Activated CD4-positive, alpha-beta T cell treated with anti-CD3 and anti-CD28 coated beads, Interleukin-2, amount 10 ng/mL, durations not matched to agents 24 days and 14 days (primary cell): ENCODE data around the gene CAMKMT. TPM values are rescaled to one million over a fixed set of nuclear protein-coding genes. Genes with fewer than 3 reads are reported as not detected.

Experiments
- DNase-seq: peaks from one replicate; pipeline ENCODE4 v3.0.0; 2022
- H3K27ac Mint-ChIP-seq: one replicate; pipeline ENCODE4 v1.8.0; 2022; ENCODE audit warnings: mild to moderate bottlenecking, mixed read lengths
- H3K27me3 Mint-ChIP-seq: one replicate; pipeline ENCODE4 v1.8.0; 2022; ENCODE audit warnings: mixed read lengths
- H3K36me3 Mint-ChIP-seq: one replicate; pipeline ENCODE4 v1.8.0; 2022; ENCODE audit warnings: low read depth, mild to moderate bottlenecking, mixed read lengths
- H3K4me1 Mint-ChIP-seq: one replicate; pipeline ENCODE4 v1.8.0; 2021; ENCODE audit warnings: mixed read lengths
- H3K4me3 Mint-ChIP-seq: one replicate; pipeline ENCODE4 v1.8.0; 2022; ENCODE audit warnings: mild to moderate bottlenecking, moderate library complexity, mixed read lengths
- H3K9me3 Mint-ChIP-seq: one replicate; pipeline ENCODE4 v1.8.0; 2021; ENCODE audit warnings: mixed read lengths
- intact Hi-C: fragments of 100-400 bp; cut with micrococcal nuclease; formaldehyde crosslinking; loops from one replicate; pipeline ENCODE4 v1.15.1; 2023
- total RNA-seq: library from RNA; stranded (reverse); gene quantifications from 2 replicates; pipeline ENCODE4 v1.2.3, GENCODE V29; 2022

The CAMKMT gene
- 13.1 and 16.2 TPM in 2 replicates for total RNA-seq

GRCh38 chr2:44361330-44362206 lies at the start of gene CAMKMT, which contains the start of gene PREPL:
TSS of gene CAMKMT (plus strand) at chr2:44361947.
TSS of gene PREPL (minus strand) at chr2:44361494. CDS start at chr2:44346342, 15,152 bp downstream.
- peaks cover 31% of the 10 kb centered on the region for H3K4me1 Mint-ChIP-seq
- H3K27me3 Mint-ChIP-seq: peaks cover 2% of the 10 kb centered on the region
- H3K36me3 Mint-ChIP-seq: peaks cover 7% of the 10 kb centered on the region
- H3K4me3 Mint-ChIP-seq: peak within 1 kb of the TSS; percentile 89
- DNase-seq: peak; percentile 99
- H3K27ac Mint-ChIP-seq: peak within 1 kb of the TSS; percentile 100
- intact Hi-C loops: loop anchor here (1.0 to 10.0 kb wide), 5 partner anchors 124 to 587 kb away; partner anchors contain the start of genes DYNC2LI1 and PPM1B
- peaks cover 6% of the 10 kb centered on the region for H3K9me3 Mint-ChIP-seq

- no peak overlapping the region for H3K27ac Mint-ChIP-seq
- H3K36me3 Mint-ChIP-seq: peaks cover 62% of the 10 kb centered on the region
- H3K9me3 Mint-ChIP-seq: peaks cover 17% of the 10 kb centered on the region
- no peak for DNase-seq
- H3K4me1 Mint-ChIP-seq: no peaks in the 10 kb centered on the region
- no peak overlapping the region for H3K4me3 Mint-ChIP-seq
- H3K27me3 Mint-ChIP-seq: no peaks in the 10 kb centered on the region
- intact Hi-C loops: no loop called here
Measured at GRCh38 chr2:44314362-44314761, 47.4 kb upstream of the CAMKMT start.

GRCh38 chr2:44315945-44316344 lies 45.8 kb upstream of the CAMKMT start:
- Mint-ChIP-seq H3K36me3 (peaks cover 61% of the 10 kb centered on the region), H3K27ac (no peak overlapping the region), H3K4me1 (no peaks in the 10 kb centered on the region), H3K4me3 (no peak overlapping the region), H3K27me3 (no peaks in the 10 kb centered on the region), H3K9me3 (peaks cover 12% of the 10 kb centered on the region)
- intact Hi-C loops: no loop called here
- no peak for DNase-seq

- no peak for DNase-seq
- Mint-ChIP-seq H3K27me3 (no peaks in the 10 kb centered on the region), H3K4me3 (no peak overlapping the region), H3K27ac (no peak overlapping the region), H3K4me1 (peaks cover 3% of the 10 kb centered on the region), H3K36me3 (peaks cover 49% of the 10 kb centered on the region), H3K9me3 (no peaks in the 10 kb centered on the region)
- intact Hi-C loops: no loop called here
Measured at GRCh38 chr2:44320832-44321231, 40.9 kb upstream of the CAMKMT start.

- no peak overlapping the region for H3K4me3 Mint-ChIP-seq
- H3K27me3 Mint-ChIP-seq: no peaks in the 10 kb centered on the region
- no peak overlapping the region for H3K27ac Mint-ChIP-seq
- no peak for DNase-seq
- intact Hi-C loops: no loop called here
- peaks cover 45% of the 10 kb centered on the region for H3K36me3 Mint-ChIP-seq
- peaks cover 3% of the 10 kb centered on the region for H3K4me1 Mint-ChIP-seq
- H3K9me3 Mint-ChIP-seq: no peaks in the 10 kb centered on the region
Measured at GRCh38 chr2:44321360-44321759, 40.4 kb upstream of the CAMKMT start.

GRCh38 chr2:44324971-44325426 lies 36.7 kb upstream of the CAMKMT start:
- intact Hi-C loops: no loop called here
- Mint-ChIP-seq H3K36me3 (peaks cover 45% of the 10 kb centered on the region), H3K4me1 (peaks cover 3% of the 10 kb centered on the region), H3K4me3 (no peak overlapping the region), H3K9me3 (no peaks in the 10 kb centered on the region), H3K27ac (no peak overlapping the region), H3K27me3 (no peaks in the 10 kb centered on the region)
- DNase-seq: no peak

- peaks cover 49% of the 10 kb centered on the region for H3K36me3 Mint-ChIP-seq
- no peaks in the 10 kb centered on the region for H3K27me3 Mint-ChIP-seq
- H3K27ac Mint-ChIP-seq: no peak overlapping the region
- no peak overlapping the region for H3K4me3 Mint-ChIP-seq
- H3K9me3 Mint-ChIP-seq: no peaks in the 10 kb centered on the region
- peaks cover 3% of the 10 kb centered on the region for H3K4me1 Mint-ChIP-seq
- intact Hi-C loops: no loop called here
- DNase-seq: no peak
Measured at GRCh38 chr2:44325897-44326296, 35.9 kb upstream of the CAMKMT start.

GRCh38 chr2:44326548-44327264 lies 35.0 kb upstream of the CAMKMT start:
- H3K4me3 Mint-ChIP-seq: no peak overlapping the region
- no peak overlapping the region for H3K27ac Mint-ChIP-seq
- H3K4me1 Mint-ChIP-seq: peaks cover 3% of the 10 kb centered on the region
- DNase-seq: no peak
- intact Hi-C loops: no loop called here
- no peaks in the 10 kb centered on the region for H3K9me3 Mint-ChIP-seq
- no peaks in the 10 kb centered on the region for H3K27me3 Mint-ChIP-seq
- H3K36me3 Mint-ChIP-seq: peaks cover 52% of the 10 kb centered on the region

GRCh38 chr2:44328750-44329149 lies 33.0 kb upstream of the CAMKMT start:
- intact Hi-C loops: no loop called here
- DNase-seq: no peak
- Mint-ChIP-seq H3K4me3 (no peak overlapping the region), H3K36me3 (peaks cover 43% of the 10 kb centered on the region), H3K27ac (no peak overlapping the region), H3K4me1 (peaks cover 3% of the 10 kb centered on the region), H3K9me3 (no peaks in the 10 kb centered on the region), H3K27me3 (no peaks in the 10 kb centered on the region)

GRCh38 chr2:44329343-44329742 lies 32.4 kb upstream of the CAMKMT start:
- no peak for DNase-seq
- Mint-ChIP-seq H3K27ac (no peak overlapping the region), H3K4me1 (peaks cover 3% of the 10 kb centered on the region), H3K36me3 (peaks cover 40% of the 10 kb centered on the region), H3K4me3 (no peak overlapping the region), H3K9me3 (no peaks in the 10 kb centered on the region), H3K27me3 (no peaks in the 10 kb centered on the region)
- intact Hi-C loops: no loop called here

GRCh38 chr2:44330801-44331200 lies 30.9 kb upstream of the CAMKMT start:
- intact Hi-C loops: no loop called here

GRCh38 chr2:44333994-44334393 lies 27.8 kb upstream of the CAMKMT start:
- DNase-seq: no peak
- intact Hi-C loops: no loop called here
- Mint-ChIP-seq H3K4me3 (no peak overlapping the region), H3K9me3 (peaks cover 5% of the 10 kb centered on the region), H3K27ac (no peak overlapping the region), H3K4me1 (no peaks in the 10 kb centered on the region), H3K27me3 (no peaks in the 10 kb centered on the region), H3K36me3 (peaks cover 56% of the 10 kb centered on the region)

More at GRCh38 chr2:44330801-44331200, 30.9 kb upstream of the CAMKMT start:
- Mint-ChIP-seq H3K27me3 (no peaks in the 10 kb centered on the region), H3K9me3 (no peaks in the 10 kb centered on the region), H3K36me3 (peaks cover 41% of the 10 kb centered on the region), H3K27ac (no peak overlapping the region), H3K4me1 (no peaks in the 10 kb centered on the region), H3K4me3 (no peak overlapping the region)
- DNase-seq: no peak

GRCh38 chr2:44335806-44336538 lies 25.8 kb upstream of the CAMKMT start:
- H3K4me3 Mint-ChIP-seq: no peak overlapping the region
- no peaks in the 10 kb centered on the region for H3K27me3 Mint-ChIP-seq
- H3K36me3 Mint-ChIP-seq: peaks cover 51% of the 10 kb centered on the region
- no peak overlapping the region for H3K27ac Mint-ChIP-seq
- DNase-seq: no peak
- intact Hi-C loops: no loop called here
- no peaks in the 10 kb centered on the region for H3K4me1 Mint-ChIP-seq
- peaks cover 5% of the 10 kb centered on the region for H3K9me3 Mint-ChIP-seq
